ENCODE data around the gene SKOR2. TPM values are rescaled to one million over a fixed set of nuclear protein-coding genes. Genes with fewer than 3 reads are reported as not detected.

The SKOR2 gene
- total and polyA plus RNA-seq, 2 of the 13 experiments (the other 11 are each of a cell fraction or from before 2014, with no cell fraction given), result not detected

DNA sequence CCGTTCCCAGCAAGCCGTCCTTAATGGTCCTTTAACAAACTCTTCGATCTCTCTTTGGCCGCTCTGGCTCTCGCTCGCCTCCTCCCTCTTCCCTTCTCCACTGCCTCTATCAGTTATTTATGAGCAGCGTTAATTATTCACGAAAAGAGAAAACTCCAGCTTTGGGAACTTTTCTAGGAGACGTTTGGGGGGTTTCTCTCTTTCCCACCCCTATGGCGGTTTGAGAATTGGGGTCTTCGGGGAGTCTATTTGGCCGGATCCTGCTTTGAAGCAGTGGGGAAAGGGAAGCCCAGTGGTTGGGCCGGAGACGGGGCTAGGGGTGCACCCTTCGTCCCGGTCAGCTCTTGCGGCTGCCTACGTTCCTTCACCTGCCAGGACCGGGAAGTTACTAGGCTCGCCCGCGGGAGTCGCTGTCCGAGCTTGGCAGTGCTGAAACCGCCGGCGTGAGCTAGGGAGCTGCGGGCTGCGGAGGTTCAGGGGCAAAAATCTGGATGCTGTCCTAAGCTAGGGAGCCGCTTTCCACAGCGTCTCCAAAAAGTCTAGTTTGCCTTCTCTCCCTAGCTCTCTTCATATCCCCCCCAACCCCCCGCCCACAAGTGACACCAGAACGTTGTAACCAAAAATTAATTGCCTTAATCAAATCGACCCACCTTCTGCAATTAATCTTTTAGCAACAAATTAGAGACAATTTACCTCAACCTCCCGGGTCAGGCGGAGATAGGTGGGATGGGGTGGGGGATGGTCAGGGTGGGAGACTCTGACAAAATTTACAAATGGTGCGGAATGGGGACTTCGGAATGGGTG lies 8.9 kb upstream of the SKOR2 start (continued):
- TF ChIP-seq ZNF20 (CRISPR knock-in tag; IDR thresholded peaks at IDR 0.05) (no peak), ZNF841 (CRISPR knock-in tag; IDR thresholded peaks at IDR 0.05; ENCODE audit: borderline replicate concordance) (no peak), MAF1 (CRISPR knock-in tag; IDR thresholded peaks at IDR 0.05; ENCODE audit: borderline replicate concordance) (peak; percentile 48; the same call in 1 of the 2 replicates), SMC3 (IDR thresholded peaks at IDR 0.05; ENCODE audit: low read length) (no peak), KDM4B (CRISPR knock-in tag; IDR thresholded peaks at IDR 0.05) (0 out of 2 replicates have a peak, but pooled peaks have one; percentile 39), ZNF672 (CRISPR knock-in tag; IDR thresholded peaks at IDR 0.05) (no peak), ZNF354B (CRISPR knock-in tag; IDR thresholded peaks at IDR 0.05) (no peak), ZNF704 (CRISPR knock-in tag; IDR thresholded peaks at IDR 0.05; ENCODE audit: borderline replicate concordance) (no peak), MLXIP (CRISPR knock-in tag; IDR thresholded peaks at IDR 0.05; ENCODE audit: borderline replicate concordance) (0 out of 2 replicates have a peak, but pooled peaks have one; percentile 45), STAT5B (CRISPR knock-in tag; IDR thresholded peaks at IDR 0.05) (no peak), ZNF17 (CRISPR knock-in tag; IDR thresholded peaks at IDR 0.05) (no peak), ZNF24 (IDR thresholded peaks at IDR 0.05) (no peak), HOXA7 (CRISPR knock-in tag; IDR thresholded peaks at IDR 0.05) (no peak), TCF7 (IDR thresholded peaks at IDR 0.05; ENCODE audit: low read depth) (no peak), ZNF761 (CRISPR knock-in tag; conservative IDR thresholded peaks at IDR 0.05) (no peak), FOXM1 (CRISPR knock-in tag; IDR thresholded peaks at IDR 0.05) (no peak), PAXIP1 (CRISPR knock-in tag; conservative IDR thresholded peaks at IDR 0.05) (no peak), ZNF331 (CRISPR knock-in tag; IDR thresholded peaks at IDR 0.05) (peak; percentile 64; the same call in 1 of the 2 replicates)
- TF ChIP-seq, protein P1, sequence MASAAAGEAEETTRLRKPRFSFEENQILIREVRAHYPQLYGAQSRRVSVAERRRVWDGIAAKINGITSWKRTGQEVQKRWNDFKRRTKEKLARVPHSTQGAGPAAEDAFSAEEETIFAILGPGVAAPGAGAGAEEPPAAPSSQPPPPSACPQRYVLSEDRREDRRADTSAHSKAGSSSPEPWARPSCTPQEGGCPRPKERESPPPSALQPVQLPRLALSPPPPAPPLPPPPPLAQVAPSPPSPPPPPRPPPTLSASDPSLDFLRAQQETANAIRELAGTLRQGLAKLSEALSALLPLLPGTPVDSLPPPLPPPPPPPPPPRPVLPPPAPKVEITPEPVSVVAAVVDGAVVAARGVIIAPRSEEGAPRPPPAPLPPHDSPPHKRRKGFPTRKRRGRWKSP (CRISPR knock-in tag; IDR thresholded peaks at IDR 0.05), result no peak

Measured in HepG2 (cell line).